Astrocyte of the cerebellum (primary cell): ENCODE results near the gene SFXN4.
A peak's percentile ranks its signal among the peaks of the same experiment; 100 is the strongest.
"Not testable (repeated sequence)": the region's sequence is repeated elsewhere in the genome, so short reads cannot be mapped to it uniquely, and the experiment has no call there.

Experiments
- DNase-seq: peaks from one replicate; pipeline ENCODE4 v3.0.0-alpha.2; 2011; ENCODE audit warnings: low read depth
- H3K4me3 ChIP-seq: 2 replicates; pipeline ENCODE4 v1.5.1; 2011; ENCODE audit warnings: mild to moderate bottlenecking, low read depth, low read length, moderate library complexity
- CTCF ChIP-seq: IDR thresholded peaks from 2 replicates; pipeline ENCODE4 v1.5.1; 2012; ENCODE audit warnings: low read length, low read depth, moderate library complexity, mild to moderate bottlenecking; ENCODE audit errors: missing control alignments
- in situ Hi-C: cut with HindIII; loops from 2 replicates; pipeline ENCODE4 v1.10.0; 2017; ENCODE audit warnings: low sequenced_read_pairs

SFXN4 gene

GRCh38 chr10:119162452-119163092 lies 2.9 kb downstream of the SFXN4 start:
- TF ChIP-seq CTCF, result no peak
- H3K4me3 ChIP-seq, result no peak overlapping the region
- in situ Hi-C loops, result no loop called here
- DNase-seq, result no peak

- H3K4me3 ChIP-seq, result no peak overlapping the region
- in situ Hi-C loops, result no loop called here
- no peak for DNase-seq
- TF ChIP-seq CTCF, result peak; percentile 42
Observed at GRCh38 chr10:119161680-119162451, 3.6 kb downstream of the SFXN4 start.

GRCh38 chr10:119159332-119159731 lies 6.2 kb downstream of the SFXN4 start:
- in situ Hi-C loops, result no loop called here
- no peak overlapping the region for H3K4me3 ChIP-seq
- DNase-seq, result no peak
- TF ChIP-seq CTCF, result no peak

- in situ Hi-C loops, result no loop called here
- no peak for TF ChIP-seq CTCF
- no peak for DNase-seq
- H3K4me3 ChIP-seq, result no peak overlapping the region
Observed at GRCh38 chr10:119153661-119154060, 11.9 kb downstream of the SFXN4 start.

GRCh38 chr10:119153041-119153440 lies 12.5 kb downstream of the SFXN4 start:
- no peak for DNase-seq
- in situ Hi-C loops, result no loop called here
- no peak for TF ChIP-seq CTCF
- H3K4me3 ChIP-seq, result no peak overlapping the region

GRCh38 chr10:119151601-119152000 lies 13.9 kb downstream of the SFXN4 start:
- in situ Hi-C loops, H3K4me3 ChIP-seq, DNase-seq: not testable (repeated sequence)

GRCh38 chr10:119149729-119150128 lies 15.8 kb downstream of the SFXN4 start:
- DNase-seq, result no peak

More at GRCh38 chr10:119149729-119150128, 15.8 kb downstream of the SFXN4 start:
- TF ChIP-seq CTCF, result no peak
- no peak overlapping the region for H3K4me3 ChIP-seq
- in situ Hi-C loops, result no loop called here
